HG03460 (cell line): ENCODE data around the gene NR5A1.

Experiments
- ATAC-seq: cut with Tn5 transposase; IDR thresholded peaks from one replicate; pipeline ENCODE4 v1.9.1; 2021; ENCODE audit not compliant: unreplicated experiment

The NR5A1 gene

GRCh38 chr9:124500028-124500795, 7.0 kb downstream of the NR5A1 start:
- no peak for ATAC-seq

GRCh38 chr9:124499216-124499615, 8.0 kb downstream of the NR5A1 start:
- ATAC-seq = no peak

- ATAC-seq = no peak
Measured at GRCh38 chr9:124498499-124499146, 8.6 kb downstream of the NR5A1 start.

- no peak for ATAC-seq
Measured at GRCh38 chr9:124498040-124498439, 9.2 kb downstream of the NR5A1 start.

- no peak for ATAC-seq
Measured at GRCh38 chr9:124497441-124497840, 9.8 kb downstream of the NR5A1 start.

GRCh38 chr9:124496463-124496862, 10.7 kb downstream of the NR5A1 start:
- ATAC-seq = no peak

- ATAC-seq = no peak
Measured at GRCh38 chr9:124496075-124496449, 11.1 kb downstream of the NR5A1 start.

- no peak for ATAC-seq
Measured at GRCh38 chr9:124495126-124496074, 11.8 kb downstream of the NR5A1 start.

- ATAC-seq = no peak
Measured at GRCh38 chr9:124493794-124494479, 13.3 kb downstream of the NR5A1 start.

- no peak for ATAC-seq
Measured at GRCh38 chr9:124493218-124493617, 14.0 kb downstream of the NR5A1 start.

GRCh38 chr9:124492818-124493217, 14.4 kb downstream of the NR5A1 start:
- no peak for ATAC-seq

GRCh38 chr9:124491049-124491975, 15.9 kb downstream of the NR5A1 start:
- ATAC-seq = no peak

- no peak for ATAC-seq
Measured at GRCh38 chr9:124490004-124490403, 17.2 kb downstream of the NR5A1 start.

- no peak for ATAC-seq
Measured at GRCh38 chr9:124489222-124489621, 18.0 kb downstream of the NR5A1 start.

GRCh38 chr9:124488641-124489210, 18.5 kb downstream of the NR5A1 start:
- no peak for ATAC-seq

GRCh38 chr9:124487260-124488182, 19.7 kb downstream of the NR5A1 start:
- no peak for ATAC-seq

GRCh38 chr9:124486778-124487259, 20.4 kb downstream of the NR5A1 start:
- ATAC-seq = no peak

- no peak for ATAC-seq
Measured at GRCh38 chr9:124485936-124486335, 21.3 kb downstream of the NR5A1 start.
